ENCODE results near the gene CHCHD1.
"Not testable (repeated sequence)": the region's sequence is repeated elsewhere in the genome, so short reads cannot be mapped to it uniquely, and the experiment has no call there.

CHCHD1 gene

GRCh38 chr10:73781879-73782748, at the start of gene CHCHD1:
Gene CHCHD1 (plus strand): TSS chr10:73782048. CDS start chr10:73782076, 28 bp downstream.
- DNase-seq, result peak; percentile 85

DNA sequence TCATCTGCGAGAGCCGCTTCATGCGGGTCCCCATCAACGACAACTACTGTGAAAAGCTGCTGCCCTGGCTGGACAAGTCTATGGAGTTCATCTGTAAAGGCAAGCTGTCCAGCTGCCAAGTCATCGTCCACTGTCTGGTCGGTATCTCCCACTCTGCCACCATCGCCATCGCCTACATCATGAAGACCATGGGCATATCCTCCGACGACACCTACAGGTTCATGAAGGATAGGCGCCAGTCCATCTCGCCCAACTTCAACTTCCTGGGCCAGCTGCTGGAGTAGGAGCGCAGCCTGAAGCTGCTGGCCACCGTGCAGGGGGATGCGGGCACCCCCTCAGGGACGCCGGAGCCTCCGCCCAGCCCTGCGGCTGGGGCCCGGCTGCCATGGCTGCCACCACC, 49.4 kb upstream of the CHCHD1 start:
- DNase-seq, result no peak

GRCh38 chr10:73732931-73733623, 48.8 kb upstream of the CHCHD1 start:
- DNase-seq, result no peak

DNA sequence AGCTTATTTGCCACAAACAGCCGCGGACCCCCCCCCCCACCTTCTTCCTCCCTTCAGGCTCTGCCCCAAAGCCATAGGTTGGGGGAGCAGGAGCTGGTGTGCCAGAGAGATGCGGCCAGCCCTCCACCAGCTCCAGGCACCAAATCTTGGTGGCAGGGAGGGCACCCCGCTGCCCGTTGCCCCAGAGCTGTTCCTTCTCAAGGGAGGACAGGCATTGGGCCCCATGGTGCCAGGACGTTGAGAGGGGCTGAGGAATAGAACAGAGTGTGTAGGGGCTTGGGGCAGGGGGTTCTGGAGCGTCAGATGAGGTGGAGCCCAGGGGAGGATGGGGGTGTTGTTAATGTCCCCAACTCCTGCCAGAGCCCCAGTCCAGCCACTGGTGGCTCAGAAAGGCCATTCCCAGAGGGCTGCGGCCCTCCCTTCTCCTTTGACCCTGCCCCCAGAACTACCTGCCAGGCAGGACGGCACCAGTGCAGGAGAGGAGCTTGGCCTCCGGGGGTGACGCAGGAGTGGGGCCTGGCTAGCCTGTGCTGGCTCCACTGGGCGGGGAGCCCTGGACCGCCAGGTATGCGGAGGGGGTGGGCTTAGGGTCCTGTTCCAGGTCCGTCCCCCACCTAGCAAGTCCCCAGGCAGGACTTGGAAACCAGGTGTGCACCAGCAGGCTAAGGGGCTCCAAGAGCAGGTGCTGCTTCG, 47.7 kb upstream of the CHCHD1 start:
- DNase-seq, result no peak

DNA sequence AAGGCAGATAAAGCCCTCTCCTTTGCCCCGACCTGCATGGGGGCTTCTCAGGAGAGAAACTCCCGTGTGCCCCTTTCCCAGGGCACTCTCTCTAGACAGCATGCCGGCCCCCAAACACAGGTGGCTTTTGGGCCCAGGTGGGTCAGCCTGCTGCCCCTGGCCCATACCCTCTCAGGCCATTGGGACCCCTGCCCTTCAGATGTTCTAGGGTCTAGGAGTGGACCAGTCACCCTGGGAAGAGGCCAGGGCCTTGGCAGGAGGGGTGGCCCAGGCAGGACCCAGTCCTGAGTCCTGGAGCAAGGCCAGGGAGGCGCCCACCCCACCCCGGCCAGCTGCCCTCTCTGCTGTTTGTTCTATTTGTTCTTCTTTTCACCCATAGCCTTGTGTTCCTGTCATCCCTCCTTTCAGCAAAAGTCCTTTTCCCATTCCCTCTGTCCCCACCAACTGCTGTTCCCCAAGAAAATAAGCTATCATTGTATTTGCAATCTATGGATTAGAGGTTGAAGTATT, 47.0 kb upstream of the CHCHD1 start:
- no peak for DNase-seq

GRCh38 chr10:73740501-73741254, 41.2 kb upstream of the CHCHD1 start:
- DNase-seq, result not testable (repeated sequence)

DNA sequence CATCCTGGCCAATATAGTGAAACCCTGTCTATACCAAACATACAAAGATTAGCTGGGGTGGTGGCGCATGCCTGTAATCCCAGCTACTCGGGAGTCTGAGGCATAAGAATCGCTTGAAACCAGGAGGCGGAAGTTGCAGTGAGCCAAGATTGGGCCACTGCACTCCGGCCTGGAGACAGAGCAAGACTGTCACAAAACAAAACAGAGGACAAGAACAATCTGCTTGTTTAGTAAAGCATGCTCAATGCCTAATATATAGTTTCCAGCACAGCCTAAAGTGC, 39.5 kb upstream of the CHCHD1 start:
- no peak for DNase-seq

DNA sequence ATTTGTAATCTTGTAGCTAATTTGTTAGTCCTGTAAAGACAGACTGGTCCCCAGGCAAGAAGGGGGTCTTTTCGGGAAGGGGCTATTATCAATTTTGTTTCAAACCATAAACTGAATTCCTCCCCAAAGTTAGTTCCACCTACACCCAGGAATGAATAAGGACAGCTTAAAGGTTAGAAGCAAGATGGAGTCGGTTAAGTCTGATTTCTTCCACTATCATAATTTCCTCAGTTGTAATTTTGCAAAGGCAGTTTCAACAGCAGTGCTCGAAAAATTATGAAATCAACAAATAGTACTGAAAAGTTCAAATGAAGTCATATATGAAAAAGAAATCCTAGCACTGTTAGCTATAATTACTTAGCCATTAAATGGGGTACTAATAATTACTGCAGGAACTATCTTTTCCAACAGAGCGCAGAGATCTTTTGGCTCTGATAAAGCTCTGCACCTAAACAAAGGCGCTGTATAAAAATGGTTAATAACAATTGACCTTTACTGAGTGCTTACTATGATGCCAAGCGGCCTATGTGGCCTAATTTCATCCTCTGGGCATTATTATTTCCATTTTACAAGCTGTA, 38.4 kb upstream of the CHCHD1 start:
- no peak for DNase-seq

- DNase-seq, result peak; percentile 95
Observed at GRCh38 chr10:73743905-73744663, 37.8 kb upstream of the CHCHD1 start, which contains the start of gene SEC24C. Gene SEC24C (plus strand): TSS chr10:73744372. CDS start chr10:73746833, 2,461 bp downstream.

DNA sequence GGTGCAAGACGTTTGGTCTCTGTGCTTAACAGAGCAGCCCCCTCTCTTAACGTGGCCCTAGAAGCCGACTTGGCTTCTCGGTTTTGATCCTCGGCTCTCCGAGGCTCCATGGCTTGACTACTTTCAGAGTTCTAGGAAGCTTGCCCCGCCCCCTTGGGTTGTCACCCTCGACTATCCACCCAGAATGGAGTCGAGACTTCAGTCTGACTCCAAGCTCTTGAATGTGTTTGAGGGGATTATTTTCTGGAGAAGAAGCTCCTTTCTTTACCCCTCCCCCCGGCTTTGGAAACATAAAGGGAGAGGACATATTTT, 37.2 kb upstream of the CHCHD1 start:
- DNase-seq, result peak; percentile 53

- no peak for DNase-seq
Observed at GRCh38 chr10:73746721-73747120, 35.1 kb upstream of the CHCHD1 start.

DNA sequence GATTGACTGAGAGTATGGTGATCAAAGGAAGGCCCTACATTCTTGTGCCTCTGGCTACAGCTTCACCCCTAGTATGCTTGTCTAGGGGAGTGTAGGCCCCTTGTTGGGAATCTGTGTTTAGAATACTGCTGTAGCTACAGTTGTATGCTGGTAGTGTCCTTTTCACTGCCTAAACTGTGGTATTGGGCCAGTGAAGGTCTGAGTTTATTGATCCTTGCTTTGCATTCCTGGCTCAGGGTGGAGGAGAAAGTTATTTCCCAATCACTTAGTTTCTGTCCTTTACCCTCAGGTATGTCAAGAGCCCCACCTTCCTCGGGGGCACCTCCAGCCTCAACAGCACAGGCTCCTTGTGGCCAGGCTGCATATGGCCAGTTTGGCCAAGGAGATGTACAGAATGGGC, 31.0 kb upstream of the CHCHD1 start:
- DNase-seq, result no peak

DNA sequence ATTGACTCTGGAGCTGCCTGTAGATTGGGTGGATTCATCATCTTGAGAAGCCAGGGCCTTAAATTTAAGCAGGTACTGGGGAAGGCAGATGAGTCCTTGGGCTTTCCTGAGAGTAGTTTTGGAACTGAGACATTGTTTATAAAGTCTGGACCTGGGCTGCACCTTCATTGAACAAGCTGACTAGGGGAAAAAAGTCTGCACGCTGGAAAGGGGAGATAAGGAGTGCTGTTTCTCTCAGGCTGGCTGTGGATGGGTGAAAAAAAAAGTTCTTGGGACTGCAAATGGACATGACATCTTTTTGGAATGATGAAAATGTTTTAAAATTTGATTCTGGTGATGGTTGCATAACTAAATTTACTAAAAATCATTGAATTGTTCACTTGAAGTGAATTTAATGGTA, 25.7 kb upstream of the CHCHD1 start:
- DNase-seq, result no peak

- DNase-seq, result no peak
Observed at GRCh38 chr10:73758704-73759511, 22.9 kb upstream of the CHCHD1 start.

- no peak for DNase-seq
Observed at GRCh38 chr10:73759512-73760115, 22.2 kb upstream of the CHCHD1 start.

DNA sequence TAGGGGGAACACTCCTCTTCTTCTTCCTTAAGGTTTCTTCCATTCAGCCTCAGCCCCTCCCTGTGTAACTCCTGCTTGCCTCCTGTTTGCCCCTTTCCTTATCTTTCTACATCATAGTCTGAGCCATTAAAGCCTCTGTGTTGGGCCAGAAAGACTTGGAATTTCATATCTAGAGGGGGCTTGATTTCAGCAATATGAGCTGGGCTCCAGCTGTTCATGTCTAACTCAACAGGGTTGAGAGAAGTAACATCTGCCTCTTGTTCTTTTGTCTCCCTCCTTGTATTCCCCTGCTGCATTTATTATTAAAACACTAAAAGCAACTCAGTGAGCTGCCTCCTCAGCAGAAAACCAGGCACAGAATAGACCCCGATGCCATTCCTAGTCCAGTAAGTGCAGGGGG, 20.1 kb upstream of the CHCHD1 start:
- no peak for DNase-seq

GRCh38 chr10:73762915-73763314, 18.9 kb upstream of the CHCHD1 start:
- DNase-seq, result peak; percentile 39

GRCh38 chr10:73763343-73763742, 18.5 kb upstream of the CHCHD1 start:
- no peak for DNase-seq

DNA sequence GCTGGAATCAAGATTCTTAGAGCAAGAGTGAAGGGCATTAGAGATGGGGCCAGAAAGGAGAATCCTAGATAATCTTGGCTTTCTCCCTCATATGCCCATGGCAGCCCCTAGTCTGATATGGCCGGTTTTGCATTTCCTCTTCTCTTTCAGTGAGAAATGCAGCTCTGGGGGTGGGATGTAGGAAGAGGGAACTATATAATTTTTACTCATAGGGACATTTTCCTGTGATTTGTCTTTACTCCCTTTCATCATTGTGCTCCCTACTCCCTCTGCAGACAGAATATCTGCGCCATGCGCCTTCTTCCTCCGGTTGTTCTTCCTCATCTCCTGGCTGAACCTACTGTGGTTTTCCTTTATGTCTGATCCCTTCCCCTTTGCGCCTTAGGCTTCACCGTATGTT, 16.8 kb upstream of the CHCHD1 start:
- no peak for DNase-seq

GRCh38 chr10:73768881-73769280, 13.0 kb upstream of the CHCHD1 start:
- DNase-seq, result no peak

GRCh38 chr10:73769396-73769795, 12.5 kb upstream of the CHCHD1 start:
- no peak for DNase-seq
